Measurements from ENCODE around the gene KCNQ2.

KCNQ2 gene

GRCh38 chr20:63430891-63431290 is 41.6 kb downstream of the KCNQ2 start:
- no peak for DNase-seq (ENCODE audit: low spot score)
- no peak for TF ChIP-seq CTCF (IDR thresholded peaks at IDR 0.05; ENCODE audit: borderline replicate concordance, control extremely low read depth, extremely low read depth, insufficient read depth, missing control alignments)
- in situ Hi-C loops (cut with MboI; ENCODE audit: low sequenced_read_pairs, unreplicated experiment), result no loop called here

GRCh38 chr20:63429992-63430391 is 42.5 kb downstream of the KCNQ2 start:
- DNase-seq (ENCODE audit: low spot score), result no peak
- in situ Hi-C loops (cut with MboI; ENCODE audit: low sequenced_read_pairs, unreplicated experiment), result no loop called here
- no peak for TF ChIP-seq CTCF (IDR thresholded peaks at IDR 0.05; ENCODE audit: borderline replicate concordance, control extremely low read depth, extremely low read depth, insufficient read depth, missing control alignments)

DNA sequence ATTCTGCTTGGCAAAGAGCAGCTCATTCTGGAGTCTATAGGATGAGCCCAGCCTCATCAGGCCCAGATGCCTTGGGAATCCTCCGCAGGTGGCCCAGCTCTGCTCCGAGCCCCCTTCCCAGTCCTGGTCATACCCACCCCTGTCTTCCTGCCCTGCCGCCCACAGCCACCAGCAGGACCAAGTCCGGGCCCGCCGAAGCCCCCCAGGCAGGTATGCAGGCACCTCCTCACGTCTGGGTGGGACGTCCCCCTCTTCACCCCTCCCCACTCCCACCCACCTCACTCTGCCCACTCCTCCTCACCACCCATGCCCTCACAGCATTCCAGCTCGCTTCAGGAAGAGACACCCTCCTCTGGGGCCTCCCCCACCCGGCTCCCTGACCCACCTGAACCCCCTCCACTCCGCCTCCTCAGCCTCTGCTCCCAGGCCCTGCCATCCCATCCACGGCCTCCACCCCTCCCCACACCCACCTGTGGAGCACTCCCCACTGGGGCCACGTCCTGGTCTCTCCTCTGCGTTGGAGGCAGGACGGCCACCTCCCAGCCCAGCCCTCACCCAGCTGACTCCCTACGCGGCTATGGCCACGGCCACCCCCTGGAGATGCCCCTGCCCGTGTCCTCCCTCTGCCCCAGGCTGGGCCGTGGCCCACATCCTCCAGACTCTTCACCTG is 43.4 kb downstream of the KCNQ2 start:
- no peak for TF ChIP-seq CTCF (IDR thresholded peaks at IDR 0.05; ENCODE audit: borderline replicate concordance, control extremely low read depth, extremely low read depth, insufficient read depth, missing control alignments)
- in situ Hi-C loops (cut with MboI; ENCODE audit: low sequenced_read_pairs, unreplicated experiment), result no loop called here
- no peak for DNase-seq (ENCODE audit: low spot score)

- DNase-seq (ENCODE audit: low spot score), result no peak
- in situ Hi-C loops (cut with MboI; ENCODE audit: low sequenced_read_pairs, unreplicated experiment), result no loop called here
- no peak for TF ChIP-seq CTCF (IDR thresholded peaks at IDR 0.05; ENCODE audit: borderline replicate concordance, control extremely low read depth, extremely low read depth, insufficient read depth, missing control alignments)
These were observed 44.6 kb downstream of the KCNQ2 start for GRCh38 chr20:63427724-63428330.

DNA sequence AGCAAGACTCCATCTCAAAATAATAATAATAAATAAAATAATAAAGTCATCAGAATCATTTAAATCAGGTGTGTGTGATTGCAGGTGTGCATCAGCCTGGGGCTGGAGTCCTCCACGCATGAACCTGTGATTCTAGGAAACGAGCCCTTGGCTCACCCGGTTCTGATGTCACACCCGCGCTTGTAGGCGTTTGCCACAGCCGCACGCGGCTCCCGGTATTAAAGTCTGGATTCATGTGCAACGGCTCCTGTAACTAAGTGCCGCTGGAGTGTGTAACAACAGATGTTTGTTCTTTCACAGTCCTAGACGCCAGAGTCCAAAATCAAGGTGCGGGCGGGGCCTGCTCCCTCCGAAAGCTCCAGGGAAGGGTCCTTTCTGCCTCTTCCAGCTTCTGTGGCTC is 45.2 kb downstream of the KCNQ2 start:
- in situ Hi-C loops (cut with MboI; ENCODE audit: low sequenced_read_pairs, unreplicated experiment), result no loop called here
- TF ChIP-seq CTCF (IDR thresholded peaks at IDR 0.05; ENCODE audit: borderline replicate concordance, control extremely low read depth, extremely low read depth, insufficient read depth, missing control alignments), result no peak
- DNase-seq (ENCODE audit: low spot score), result no peak

- DNase-seq (ENCODE audit: low spot score), result no peak
- TF ChIP-seq CTCF (IDR thresholded peaks at IDR 0.05; ENCODE audit: borderline replicate concordance, control extremely low read depth, extremely low read depth, insufficient read depth, missing control alignments), result no peak
- in situ Hi-C loops (cut with MboI; ENCODE audit: low sequenced_read_pairs, unreplicated experiment), result no loop called here
These were observed 46.5 kb downstream of the KCNQ2 start for GRCh38 chr20:63425846-63426485.

Data from GM13976 (cell line).